ENCODE data around the gene WWTR1.

Gene WWTR1

DNA sequence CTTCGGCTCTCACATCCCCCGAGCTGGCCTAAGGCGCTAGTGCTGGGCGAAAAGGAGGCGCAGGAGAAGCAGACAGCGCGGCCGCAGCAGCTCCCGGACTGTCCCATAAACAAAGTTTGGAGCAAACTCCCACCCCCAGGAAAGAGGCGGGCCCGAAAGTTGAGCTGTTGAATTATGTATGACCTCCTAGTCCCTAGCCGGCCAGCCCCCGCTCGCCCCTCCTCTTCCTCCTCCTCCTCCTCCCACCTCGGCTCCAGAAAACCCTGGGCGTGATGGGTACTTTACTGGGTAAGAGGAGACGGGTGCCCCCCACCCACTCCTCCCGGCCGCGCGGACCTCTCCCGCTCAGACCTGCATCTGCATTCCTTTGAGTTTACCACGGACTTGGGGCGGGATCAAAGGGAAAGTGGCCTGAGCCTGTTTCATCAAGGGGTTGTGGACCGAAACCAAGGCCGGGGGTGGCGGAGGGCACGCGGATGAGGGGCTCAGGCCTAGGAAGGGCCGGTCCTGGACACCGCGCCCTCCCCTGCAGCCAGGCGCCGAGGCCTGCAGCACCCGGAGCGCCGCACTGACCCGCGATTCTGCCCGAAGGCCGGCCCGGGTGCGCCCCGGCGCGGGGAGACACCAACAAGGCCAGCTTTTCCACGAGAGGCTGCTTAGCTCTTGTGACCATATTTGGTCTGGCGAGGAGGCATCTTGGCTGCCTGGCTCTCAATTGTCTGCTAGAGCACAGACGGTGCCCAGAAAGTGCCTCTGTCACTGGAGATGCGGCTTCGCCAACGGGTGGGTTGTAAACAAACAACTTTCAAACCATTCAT, at the start of gene WWTR1:
WWTR1 (minus strand) TSS at position 100 of the 818 bp plus-strand sequence. CDS start 719 bp downstream, outside the sequence.
- no peak for DNase-seq (ENCODE audit: low read depth)

DNA sequence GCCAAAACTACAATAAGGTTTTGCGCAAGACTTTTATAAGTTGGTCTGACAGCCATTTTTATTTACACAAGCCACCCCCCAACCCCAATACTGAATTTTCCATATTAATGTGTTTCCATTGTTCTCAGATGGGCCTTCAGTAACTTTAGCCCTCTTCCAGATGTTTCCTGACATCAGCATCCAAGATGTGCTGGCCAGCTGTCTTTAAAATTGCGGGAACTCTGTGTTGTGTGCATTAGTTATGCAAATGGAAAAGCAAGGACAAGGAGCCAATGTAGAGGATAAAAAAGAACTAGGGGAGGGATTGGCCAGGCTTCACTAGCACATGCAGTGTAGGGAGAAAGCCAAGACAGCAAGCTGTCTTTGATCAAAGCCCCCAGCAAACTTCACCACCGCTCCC, 49.1 kb upstream of the WWTR1 start:
- DNase-seq (ENCODE audit: low read depth): no peak

DNA sequence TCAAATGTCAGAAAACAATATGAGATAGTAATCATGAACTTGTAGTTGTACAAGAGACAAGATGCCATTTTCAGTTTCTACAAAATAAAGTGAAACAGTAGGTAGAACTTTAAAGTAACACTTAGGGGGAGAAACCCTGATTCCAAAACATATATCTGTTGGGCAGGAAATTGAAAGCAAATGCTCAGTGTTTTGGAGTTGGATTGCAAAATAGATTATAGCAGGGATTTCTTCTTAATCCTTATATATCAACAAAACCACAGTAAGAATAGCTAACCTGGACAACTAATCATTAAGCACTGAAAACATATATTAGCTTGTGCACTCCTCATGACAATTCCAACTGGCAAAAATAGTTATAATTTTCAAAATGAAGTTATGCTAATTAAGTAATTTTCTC, 47.6 kb upstream of the WWTR1 start:
- no peak for DNase-seq (ENCODE audit: low read depth)

DNA sequence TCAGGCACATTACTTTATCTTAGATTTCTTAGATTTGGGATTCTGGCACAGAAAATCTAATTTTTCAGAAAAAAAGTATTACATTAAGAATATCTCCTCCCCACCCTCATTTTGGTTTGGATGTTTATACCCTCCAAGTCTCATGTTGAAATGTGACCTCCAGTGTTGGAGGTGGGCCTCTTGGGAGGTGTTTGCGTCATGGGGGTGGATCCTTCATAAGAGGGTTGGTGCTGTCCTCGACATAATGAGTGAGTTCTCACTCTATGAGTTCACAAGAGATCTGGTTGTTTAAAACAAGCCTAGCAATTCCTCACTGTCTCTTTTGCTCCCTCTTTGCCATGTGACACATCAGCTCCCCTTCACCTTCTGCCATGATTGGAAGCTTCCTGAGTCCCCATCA, 45.6 kb upstream of the WWTR1 start:
- no peak for DNase-seq (ENCODE audit: low read depth)

DNA sequence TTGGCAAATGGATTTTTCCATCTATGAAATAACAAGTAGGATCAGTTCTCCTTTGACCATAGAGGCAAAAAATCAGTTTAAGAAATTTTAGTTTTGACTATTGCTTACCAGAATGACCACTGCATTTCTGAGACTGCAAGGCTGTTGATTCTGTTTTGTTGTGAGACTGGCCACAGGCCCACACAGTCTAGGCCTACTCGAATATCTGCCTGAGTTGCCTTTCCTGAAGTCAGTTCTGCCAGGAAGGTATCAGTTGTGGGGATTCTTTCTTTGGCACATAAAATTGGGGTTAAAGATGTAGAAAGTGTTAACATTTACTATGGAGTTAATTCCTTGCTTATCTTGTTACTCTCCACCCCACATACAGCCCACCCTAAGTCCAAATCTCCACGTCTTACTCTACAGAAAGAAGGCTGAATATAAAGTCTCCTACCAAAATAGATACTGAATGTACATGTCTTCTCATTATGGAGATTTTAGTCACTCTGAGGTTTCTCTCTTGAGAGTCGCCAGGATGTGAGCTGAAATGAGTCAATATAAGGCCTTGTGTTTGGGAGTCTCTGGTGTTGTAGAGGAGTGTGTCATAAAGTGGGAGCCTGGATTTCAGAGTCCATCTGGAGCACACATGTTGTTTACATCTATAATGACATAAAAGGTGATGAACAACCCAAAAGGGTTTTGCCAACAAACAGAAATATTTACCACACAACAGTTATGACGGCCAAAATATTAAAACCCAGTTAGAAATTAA, 45.0 kb upstream of the WWTR1 start:
- no peak for DNase-seq (ENCODE audit: low read depth)

DNA sequence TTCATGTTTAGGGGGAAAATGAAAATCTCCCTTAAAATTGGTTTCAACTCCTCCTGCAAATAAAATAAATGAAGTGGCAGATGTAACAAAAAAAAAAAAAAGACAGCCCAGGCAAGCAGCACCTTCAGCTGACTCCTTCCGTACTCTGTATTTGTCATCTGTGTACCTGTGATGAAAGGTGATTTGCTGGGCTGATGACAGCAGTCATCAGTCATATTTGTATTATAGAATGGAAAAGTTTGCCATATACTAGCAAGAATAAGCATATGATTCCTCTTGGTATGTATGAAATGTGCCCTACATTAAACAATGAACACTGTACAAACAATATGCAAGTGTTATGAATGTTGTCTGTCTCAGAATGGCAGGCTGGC, 44.1 kb upstream of the WWTR1 start:
- no peak for DNase-seq (ENCODE audit: low read depth)

DNA sequence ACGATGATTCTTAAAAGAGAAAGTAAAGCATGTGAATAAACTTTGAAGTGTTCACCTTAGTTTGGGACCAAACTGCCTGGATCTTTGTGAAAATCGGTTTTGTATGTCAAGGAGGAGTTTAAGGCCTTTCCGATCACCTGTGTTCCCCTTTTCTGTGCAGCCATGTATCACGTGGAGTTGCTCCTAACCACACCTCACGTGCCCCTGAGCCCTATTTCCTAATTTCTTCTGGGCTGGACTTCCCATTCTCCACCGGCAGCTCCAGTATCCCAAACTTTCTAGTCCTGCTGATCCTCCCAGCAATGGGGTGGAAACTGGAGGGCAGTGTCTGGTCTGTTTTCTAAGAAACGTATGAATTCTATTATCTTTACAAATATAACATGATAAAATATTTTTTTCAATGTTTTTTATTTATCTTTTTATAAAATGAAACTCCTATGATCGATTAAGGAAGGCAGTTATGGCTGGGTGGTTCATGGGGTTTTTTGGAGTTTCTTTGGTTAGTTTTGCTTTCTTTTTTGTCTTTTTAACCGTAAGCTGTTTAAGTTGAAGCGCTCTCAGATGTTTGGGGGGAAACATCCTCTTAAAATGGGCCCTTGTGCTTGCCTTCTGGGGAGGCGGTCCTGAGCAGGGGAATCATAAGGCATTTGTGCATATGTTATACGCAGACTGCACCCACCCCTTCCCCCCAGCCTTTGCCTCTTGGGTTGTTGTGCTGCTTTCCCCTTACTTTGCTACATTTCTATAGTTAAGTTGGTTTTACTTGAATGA, 43.6 kb upstream of the WWTR1 start:
- no peak for DNase-seq (ENCODE audit: low read depth)

DNA sequence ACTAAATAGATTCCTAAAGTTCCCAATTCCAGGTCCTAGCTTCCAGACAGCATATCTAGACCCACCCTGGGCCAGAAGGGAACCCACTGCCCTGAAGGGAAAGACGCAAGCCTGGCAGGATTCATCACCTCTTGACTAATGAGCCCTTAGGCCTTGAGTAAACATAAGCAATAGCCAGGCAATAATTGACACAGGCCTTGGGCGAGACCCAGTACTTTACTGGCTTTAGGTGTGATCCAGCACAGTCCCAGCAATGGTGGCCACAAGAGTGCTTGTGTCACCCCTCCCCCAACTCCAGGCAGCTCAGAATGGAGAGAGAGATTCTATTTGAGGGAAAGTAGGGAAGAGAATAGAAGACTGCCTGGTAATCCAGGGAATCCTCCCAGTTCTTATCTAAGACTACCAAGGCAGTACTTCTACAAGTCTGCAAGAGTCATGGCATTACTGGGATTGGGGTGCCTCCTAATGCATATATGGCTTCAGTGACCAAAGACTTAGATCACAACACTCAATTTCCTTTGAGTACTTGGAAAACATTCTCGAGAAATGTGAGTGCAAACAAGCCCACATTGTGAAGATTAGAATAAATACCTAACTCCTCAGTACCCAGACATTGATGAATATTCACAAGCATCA, 30.4 kb upstream of the WWTR1 start:
- no peak for DNase-seq (ENCODE audit: low read depth)

DNA sequence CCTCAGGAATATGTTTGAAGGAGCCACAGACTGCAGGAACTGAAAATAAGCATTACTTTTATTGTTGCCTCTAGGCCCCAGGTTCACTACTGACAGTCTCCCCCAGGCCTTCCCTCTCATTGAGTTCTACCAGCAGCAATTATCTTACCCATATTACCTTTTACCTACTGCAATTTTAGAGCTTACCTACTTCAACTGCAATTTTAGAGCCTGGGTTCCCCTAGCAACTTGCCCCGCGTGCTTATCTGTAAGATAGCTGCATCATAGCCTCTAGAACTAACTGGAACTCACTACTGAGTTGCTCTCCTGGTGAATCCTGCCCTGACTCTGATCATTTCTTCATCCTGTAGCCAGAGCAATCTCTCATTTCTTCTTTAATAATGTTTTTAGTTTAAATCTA, 29.2 kb upstream of the WWTR1 start:
- DNase-seq (ENCODE audit: low read depth): no peak

DNA sequence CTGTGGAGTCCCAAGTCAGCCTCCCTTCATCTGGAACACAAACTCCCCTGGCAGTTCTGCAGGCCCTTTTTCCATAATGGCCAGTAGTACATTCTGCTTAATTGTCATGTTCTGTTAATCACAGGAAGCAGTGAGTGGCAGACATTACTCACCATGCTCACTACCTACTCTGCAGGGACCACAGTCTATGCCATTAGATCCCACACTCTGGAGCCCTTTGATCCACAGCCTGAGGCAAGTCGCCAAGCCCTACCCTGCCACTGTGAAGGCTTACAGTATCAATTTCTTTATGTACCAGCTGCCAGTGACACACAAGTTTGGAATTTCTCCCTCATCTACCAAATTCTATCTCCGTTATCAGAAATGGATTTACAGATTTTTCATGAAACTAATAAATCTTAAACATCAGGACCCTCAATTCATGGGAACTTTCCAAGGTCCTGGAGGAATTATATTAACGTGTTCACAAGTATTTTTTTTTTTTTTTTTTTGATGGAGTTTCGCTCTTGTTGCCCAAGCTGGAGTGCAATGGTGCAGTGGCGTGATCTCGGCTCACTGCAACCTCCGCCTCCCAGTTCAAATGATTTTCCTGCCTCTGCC, 20.6 kb upstream of the WWTR1 start:
- DNase-seq (ENCODE audit: low read depth): no peak

DNA sequence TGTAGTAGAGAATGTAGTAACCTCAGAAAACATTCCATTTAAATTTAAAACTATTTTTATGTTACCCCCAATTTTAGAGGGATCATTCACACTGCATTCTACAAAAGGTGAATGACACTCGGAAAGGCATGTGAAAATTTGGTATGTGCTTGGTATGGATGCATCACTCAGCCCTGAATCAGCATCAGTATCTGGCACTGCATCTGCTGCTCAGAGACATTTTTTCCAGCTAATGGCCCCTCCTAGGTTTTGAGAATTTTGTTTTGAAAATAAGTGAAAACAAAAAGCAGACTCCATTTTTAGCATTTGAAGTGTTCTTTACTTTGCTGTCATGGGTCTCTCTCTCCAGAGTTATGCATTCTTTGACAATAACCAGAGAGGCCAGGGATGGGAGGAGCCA, 15.6 kb upstream of the WWTR1 start:
- no peak for DNase-seq (ENCODE audit: low read depth)

DNA sequence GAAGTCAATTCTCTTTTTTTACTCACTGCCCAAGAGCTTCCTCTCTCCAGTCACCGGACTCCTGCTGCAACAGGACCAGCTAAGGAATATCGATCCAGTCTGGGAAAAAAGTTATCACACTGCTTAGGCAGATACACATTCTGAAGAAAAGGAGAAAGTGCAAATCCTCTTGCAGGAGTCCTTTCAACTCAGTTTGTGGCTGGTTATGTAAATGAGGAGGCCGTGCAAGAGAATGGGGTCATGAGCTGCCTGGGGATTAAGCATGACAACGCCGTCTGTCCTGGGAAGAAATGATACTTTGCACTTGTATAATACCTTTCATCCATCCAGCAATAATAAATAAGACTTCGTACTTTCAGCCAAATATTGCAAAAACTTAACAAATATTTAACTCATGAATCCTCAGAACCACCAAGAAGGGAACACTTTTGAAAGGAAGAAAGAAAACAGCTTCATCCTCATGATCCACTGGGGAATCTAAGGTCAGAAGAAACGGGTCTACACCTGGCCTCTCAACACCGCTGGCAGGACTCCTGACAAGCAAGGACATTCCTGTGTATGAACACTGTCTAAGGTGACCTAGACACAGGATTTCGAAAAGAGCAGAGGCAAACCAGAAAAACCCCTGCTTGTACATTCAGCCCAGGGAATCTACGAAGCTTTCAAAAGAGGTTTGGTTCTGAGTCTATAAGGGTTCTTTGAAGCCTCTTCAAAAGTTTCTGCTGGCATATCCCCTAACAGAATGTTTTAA, 13.1 kb upstream of the WWTR1 start:
- DNase-seq (ENCODE audit: low read depth): no peak

DNA sequence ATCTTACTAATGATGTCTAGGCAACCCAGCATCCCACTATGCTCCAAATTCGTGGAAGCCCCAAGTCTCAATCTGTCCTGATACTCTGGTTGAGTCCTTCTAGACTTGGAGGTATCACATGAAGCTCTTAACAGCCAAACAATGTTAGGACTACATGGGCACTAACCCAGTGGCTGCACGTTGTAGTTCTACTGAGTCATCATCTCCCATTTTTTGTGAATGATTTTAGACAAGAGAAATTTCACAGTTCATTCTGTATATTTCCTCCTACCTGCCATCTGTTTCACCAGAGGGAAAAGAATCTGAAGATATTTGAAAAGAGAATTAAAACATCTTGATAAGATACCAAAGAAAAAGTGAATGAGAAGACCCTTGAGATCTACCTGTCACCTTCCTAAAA, 9.8 kb upstream of the WWTR1 start:
- DNase-seq (ENCODE audit: low read depth): no peak

DNA sequence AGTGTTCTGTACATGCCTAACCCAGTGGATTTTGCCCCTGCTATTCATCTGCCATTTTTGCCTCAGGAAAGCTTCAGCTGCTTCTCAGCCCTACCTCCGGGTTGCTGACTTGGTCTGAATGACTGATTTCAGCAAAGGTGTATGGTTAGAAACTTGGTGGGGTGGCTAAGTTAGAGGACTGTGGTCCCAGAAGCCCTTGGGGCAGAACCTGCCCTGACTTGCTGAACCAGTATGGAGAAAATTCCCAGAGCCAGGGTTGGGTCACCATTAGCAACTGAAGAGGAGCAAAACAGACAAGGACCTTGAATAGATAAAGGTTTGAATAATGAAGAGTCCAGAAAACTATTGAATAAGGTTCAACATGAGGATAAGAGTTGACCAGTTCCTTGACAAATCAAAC, 6.1 kb upstream of the WWTR1 start:
- DNase-seq (ENCODE audit: low read depth): no peak

DNA sequence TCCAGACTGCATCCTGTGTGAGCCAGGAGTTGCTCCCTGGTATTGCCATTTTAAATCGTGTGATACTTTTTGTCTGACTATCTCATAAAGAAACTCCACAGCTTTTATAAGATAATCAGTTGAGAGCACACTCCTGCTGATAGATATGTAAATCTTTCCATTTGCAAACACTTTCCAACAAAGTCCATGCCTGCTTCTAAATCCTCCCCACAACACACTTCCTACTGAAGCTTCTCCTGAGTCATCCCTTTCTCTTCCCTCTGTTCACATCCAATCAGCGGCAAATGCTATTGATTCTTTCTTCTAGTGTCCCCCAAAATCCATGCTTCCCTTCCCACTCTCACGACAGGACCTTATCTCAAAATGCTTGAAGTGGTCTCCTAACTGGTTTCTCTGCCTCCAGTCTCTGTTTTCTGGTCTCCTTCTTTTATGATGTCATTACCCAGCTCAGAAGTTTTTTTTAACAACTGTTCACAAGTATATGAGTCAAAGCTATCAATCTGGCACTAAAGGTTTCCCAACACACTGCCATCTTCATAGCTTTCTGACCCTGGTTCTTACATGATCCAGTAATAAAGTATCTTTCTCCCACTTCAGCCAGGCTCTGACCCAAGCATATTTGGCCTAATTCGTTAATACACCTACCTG, 4.5 kb upstream of the WWTR1 start:
- DNase-seq (ENCODE audit: low read depth): no peak

DNA sequence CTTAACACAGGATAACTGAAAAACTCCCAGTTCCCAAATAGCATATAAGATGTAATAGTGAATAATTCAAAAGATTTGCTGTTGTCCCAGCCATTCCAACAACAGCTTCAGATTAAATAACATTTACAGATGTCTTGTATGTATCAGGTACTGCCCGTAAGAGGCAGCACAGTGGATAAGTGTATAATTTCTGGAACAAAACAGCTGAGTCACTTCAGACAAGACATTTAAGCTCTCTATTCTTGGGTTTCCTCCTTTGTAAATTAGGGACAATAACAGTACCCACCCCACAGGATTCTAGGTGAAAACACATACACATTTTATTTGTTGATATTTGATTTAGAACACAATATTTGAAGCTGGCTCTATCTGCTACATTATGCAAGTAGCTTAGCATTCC, 2.6 kb upstream of the WWTR1 start:
- no peak for DNase-seq (ENCODE audit: low read depth)

DNA sequence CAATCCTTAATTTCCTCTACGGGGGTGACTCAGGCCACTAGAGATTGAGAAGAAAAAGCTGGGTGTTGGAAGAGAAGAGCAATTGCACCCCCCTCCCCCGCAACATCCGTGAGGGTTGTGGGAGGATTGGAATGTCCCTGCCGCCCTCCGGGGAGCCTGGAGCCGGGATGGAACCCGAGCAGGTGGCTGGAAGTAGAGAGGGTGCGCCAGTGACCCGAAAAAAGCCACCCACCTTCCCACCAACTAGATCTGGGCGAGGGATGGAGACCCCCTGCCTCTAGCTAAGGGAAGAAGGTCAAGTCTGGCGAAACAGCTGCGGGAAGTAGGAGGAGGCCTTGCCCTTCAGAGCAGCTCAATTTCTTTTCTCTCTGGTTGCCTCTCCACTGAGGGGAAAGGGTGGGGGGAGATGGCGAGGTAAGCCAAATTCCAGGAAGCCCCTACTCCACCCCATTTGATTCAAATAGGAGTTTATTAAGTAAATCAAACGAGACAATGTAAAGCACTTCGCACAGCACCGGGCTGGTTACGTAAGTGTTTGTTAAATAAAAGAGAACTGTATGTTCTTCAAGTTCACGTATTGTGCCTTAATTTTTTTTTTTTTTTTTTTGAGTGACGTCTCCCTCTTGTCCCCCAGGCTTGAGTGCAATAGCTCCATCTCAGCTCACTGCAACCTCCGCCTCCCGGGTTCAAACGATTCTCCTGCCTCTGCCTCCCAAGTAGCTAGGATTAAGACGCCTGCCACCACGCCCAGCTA, 1.1 kb upstream of the WWTR1 start:
- no peak for DNase-seq (ENCODE audit: low read depth)

DNA sequence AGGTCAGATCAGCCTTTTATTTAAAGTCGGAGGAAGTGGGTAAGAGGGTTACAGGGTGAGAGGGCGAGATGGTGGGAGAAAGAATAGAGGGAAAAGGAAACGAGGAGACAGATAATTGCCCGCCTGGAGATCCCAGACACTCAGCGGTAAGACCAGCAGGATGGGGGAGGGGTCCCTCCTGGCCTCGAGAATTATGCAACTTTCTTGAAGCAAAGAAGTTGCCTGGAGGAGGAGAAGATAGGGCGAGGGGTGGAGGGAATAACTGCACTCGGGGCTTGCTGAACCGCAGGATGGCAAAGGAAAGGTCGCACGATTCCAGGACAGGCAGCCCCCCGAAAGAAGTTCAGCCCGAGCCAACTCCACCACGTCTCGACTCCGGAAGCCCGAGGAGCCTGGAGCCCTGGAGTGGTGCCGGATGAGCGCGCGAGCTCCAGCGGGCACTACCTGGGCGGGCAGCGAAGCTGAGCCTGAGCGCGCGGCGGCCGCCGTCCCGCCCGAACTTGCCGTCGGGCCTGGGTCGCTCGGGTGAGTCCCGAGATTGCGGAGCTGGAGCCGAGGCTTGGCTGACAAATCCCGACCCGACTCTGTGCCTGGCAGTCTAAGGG, 402 bp downstream of the WWTR1 start:
- no peak for DNase-seq (ENCODE audit: low read depth)

DNA sequence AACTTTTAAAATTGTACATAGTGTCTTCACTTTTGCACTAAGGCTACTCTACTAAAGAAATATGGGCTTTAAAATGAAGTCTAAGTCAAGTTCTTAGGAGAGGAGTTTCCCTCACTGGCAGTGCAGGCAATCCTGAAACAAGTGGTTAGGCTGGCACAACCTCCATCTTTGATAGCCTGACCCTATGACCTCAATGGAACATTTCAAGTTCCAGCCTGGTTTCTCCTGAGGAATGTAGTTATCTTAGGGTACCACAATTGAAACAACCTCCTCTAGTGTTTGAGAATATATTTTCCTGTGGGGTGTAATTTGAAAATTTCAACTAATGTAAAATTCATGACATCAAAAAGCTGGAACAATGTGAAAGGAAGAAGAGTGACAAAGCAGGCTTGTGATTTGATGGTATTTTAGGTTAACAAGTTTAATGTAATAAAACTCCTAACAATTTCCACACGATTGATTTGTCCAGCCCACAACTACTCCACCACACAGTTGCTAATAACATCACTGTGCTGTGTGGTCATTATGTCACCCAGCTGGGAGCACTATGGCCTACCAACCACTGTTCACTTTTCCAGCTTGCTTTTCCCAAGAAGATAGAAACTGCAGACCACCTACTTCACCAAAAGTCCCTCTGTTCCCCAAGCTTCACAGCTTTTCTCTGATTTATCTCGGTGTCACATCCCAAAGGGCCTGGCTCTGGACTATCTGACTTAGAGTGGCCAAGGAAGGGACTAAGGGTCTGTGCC, 1.8 kb downstream of the WWTR1 start:
- no peak for DNase-seq (ENCODE audit: low read depth)
